ENCODE data around the gene KRTAP12-3.

The KRTAP12-3 gene

GRCh38 chr21:44702973-44703730, 45.4 kb downstream of the KRTAP12-3 start:
- DNase-seq, result no peak

GRCh38 chr21:44703731-44704635, 46.3 kb downstream of the KRTAP12-3 start:
- DNase-seq, result no peak

- no peak for DNase-seq
Observed at GRCh38 chr21:44704636-44705001, 46.9 kb downstream of the KRTAP12-3 start.

- DNase-seq, result no peak
Observed at GRCh38 chr21:44706026-44706705, 48.4 kb downstream of the KRTAP12-3 start.

- no peak for DNase-seq
Observed at GRCh38 chr21:44706706-44707581, 49.2 kb downstream of the KRTAP12-3 start.

Data from fibroblast of skin of abdomen (primary cell).